A673 (cell line): ENCODE results near the gene PEX19. TPM values are rescaled to one million over a fixed set of nuclear protein-coding genes. Genes with fewer than 3 reads are reported as not detected.

ENCODE experiments used
- BruUV-seq: library from RNA; stranded (reverse); fragments of 400-500 nt; replicated peaks from 2 replicates; lab custom pipeline; 2021; lab: Mats Ljungman, UMichigan
- CTCF ChIA-PET: fragments of 300-600 bp; sonication (Branson Sonifier 250); formaldehyde crosslinking; loops from one replicate; lab custom pipeline; 2022; ENCODE audit warnings: antibody characterized with exemption; lab: Charles Lee
- POLR2A ChIA-PET: fragments of 300-600 bp; sonication (Branson Sonifier 250); formaldehyde crosslinking; loops from one replicate; lab custom pipeline; 2022; ENCODE audit warnings: antibody characterized with exemption; ENCODE audit not compliant: low non-redundant PET; lab: Charles Lee
- DNase-seq: peaks from one replicate; pipeline ENCODE4 v3.0.0-alpha.2; 2015; ENCODE audit warnings: low spot score
- H3K27ac ChIP-seq: fragments of 200-600 bp; sonication (generic); 2 replicates; pipeline ENCODE4 v1.5.1; 2016; ENCODE audit warnings: mixed run types, low read depth, mild to moderate bottlenecking, mixed read lengths, antibody characterized with exemption, low read length; ENCODE audit not compliant: poor library complexity, severe bottlenecking
- H3K27me3 ChIP-seq: fragments of 200-600 bp; sonication (generic); replicated peaks from 2 replicates; pipeline ENCODE4 v1.6.1; 2017; ENCODE audit warnings: mixed run types, low read depth, mild to moderate bottlenecking, mixed read lengths, antibody characterized with exemption, low read length; ENCODE audit not compliant: insufficient read depth, poor library complexity
- H3K36me3 ChIP-seq: fragments of 200-600 bp; sonication (generic); 2 replicates; pipeline ENCODE4 v1.6.1; 2016; ENCODE audit warnings: mixed run types, mild to moderate bottlenecking, mixed read lengths, antibody characterized with exemption, low read length; ENCODE audit not compliant: insufficient read depth, poor library complexity, severe bottlenecking
- H3K4me1 ChIP-seq: fragments of 200-600 bp; sonication (generic); 2 replicates; pipeline ENCODE4 v1.6.1; 2017; ENCODE audit warnings: mixed run types, mild to moderate bottlenecking, mixed read lengths, antibody characterized with exemption, low read length; ENCODE audit not compliant: insufficient read depth, poor library complexity, severe bottlenecking
- H3K4me3 ChIP-seq: fragments of 200-600 bp; sonication (generic); 2 replicates; pipeline ENCODE4 v1.5.1; 2016; ENCODE audit warnings: low read depth, mixed run types, mild to moderate bottlenecking, mixed read lengths, low read length; ENCODE audit not compliant: poor library complexity, severe bottlenecking
- H3K9me3 ChIP-seq: fragments of 200-600 bp; sonication (generic); 2 replicates; pipeline ENCODE4 v1.6.1; 2016; ENCODE audit warnings: mixed run types, low read depth, mild to moderate bottlenecking, mixed read lengths, antibody characterized with exemption, low read length; ENCODE audit not compliant: poor library complexity, severe bottlenecking
- CTCF ChIP-seq: fragments of 300-800, 200-600 bp; sonication (generic); conservative IDR thresholded peaks from 2 replicates; pipeline ENCODE4 v1.5.1; 2017; ENCODE audit warnings: low read depth, mild to moderate bottlenecking, antibody characterized with exemption, low read length, moderate library complexity, mixed read lengths
- EZH2 ChIP-seq: fragments of 200-600 bp; sonication (generic); IDR thresholded peaks from 2 replicates; pipeline ENCODE4 v1.6.1; 2017; ENCODE audit warnings: borderline replicate concordance, low read depth, mild to moderate bottlenecking, mixed read lengths, antibody characterized with exemption, low read length; ENCODE audit not compliant: poor library complexity, severe bottlenecking
- intact Hi-C: fragments of 100-400 bp; cut with micrococcal nuclease; formaldehyde crosslinking; loops from one replicate; pipeline ENCODE4 v1.10.0; 2022; ENCODE audit not compliant: unreplicated experiment
- total RNA-seq: library from RNA; stranded (reverse); gene quantifications from 2 replicates; pipeline ENCODE4 v1.2.3, GENCODE V29; 2021

Gene PEX19
- total RNA-seq, 1 experiment from 2014 or later: 67.0 TPM

GRCh38 chr1:160322831-160323230 lies 37.9 kb upstream of the PEX19 start:
- H3K9me3 ChIP-seq: no peaks in the 10 kb centered on the region
- POLR2A ChIA-PET: no interaction called here
- peaks cover 68% of the 10 kb centered on the region for H3K36me3 ChIP-seq
- DNase-seq: no peak
- BruUV-seq: no TSS peak
- H3K4me1 ChIP-seq: no peaks in the 10 kb centered on the region
- TF ChIP-seq EZH2 (no peak), CTCF (no peak)
- CTCF ChIA-PET: no interaction called here
- no peaks in the 10 kb centered on the region for H3K27me3 ChIP-seq
- H3K4me3 ChIP-seq: no peak overlapping the region
- no peak overlapping the region for H3K27ac ChIP-seq
- intact Hi-C loops: no loop called here

GRCh38 chr1:160315359-160315758 lies 30.4 kb upstream of the PEX19 start:
- Histone ChIP-seq H3K36me3 (peaks cover 76% of the 10 kb centered on the region), H3K4me3 (no peak overlapping the region), H3K27me3 (no peaks in the 10 kb centered on the region), H3K9me3 (no peaks in the 10 kb centered on the region), H3K4me1 (no peaks in the 10 kb centered on the region), H3K27ac (no peak overlapping the region)
- DNase-seq: no peak
- ChIA-PET POLR2A (no interaction called here), CTCF (no interaction called here)
- no TSS peak for BruUV-seq
- TF ChIP-seq EZH2 (no peak), CTCF (no peak)
- intact Hi-C loops: no loop called here

- no peaks in the 10 kb centered on the region for H3K27me3 ChIP-seq
- intact Hi-C loops: no loop called here
- ChIA-PET POLR2A (interaction anchor here (0.5 kb wide), 1 partner anchor 555 kb away, joined by 6 read pairs; no protein-coding TSS in a partner anchor), CTCF (no interaction called here)
- peaks cover 91% of the 10 kb centered on the region for H3K36me3 ChIP-seq
- H3K4me3 ChIP-seq: no peak overlapping the region
- H3K4me1 ChIP-seq: no peaks in the 10 kb centered on the region
- no peaks in the 10 kb centered on the region for H3K9me3 ChIP-seq
- TF ChIP-seq CTCF (no peak), EZH2 (no peak)
- no peak overlapping the region for H3K27ac ChIP-seq
- no peak for DNase-seq
- no TSS peak for BruUV-seq
Measured at GRCh38 chr1:160309571-160309970, 24.6 kb upstream of the PEX19 start.
